PFSK-1 (cell line): Measurements from ENCODE around the gene MT1F.

Experiments used
- FOXP2 ChIP-seq: optimal IDR thresholded peaks from 2 replicates; pipeline ENCODE3; 2011; ENCODE audit warnings: borderline replicate concordance, control low read depth, inconsistent platforms; ENCODE audit not compliant: insufficient read depth; ENCODE audit errors: extremely low read length, extremely low read depth
- POLR2AphosphoS5 ChIP-seq: IDR thresholded peaks from 2 replicates; pipeline ENCODE4 v1.6.1; 2012; ENCODE audit warnings: low read depth, mild to moderate bottlenecking, control low read depth, low read length, moderate library complexity
- REST ChIP-seq, 2 experiments: IDR thresholded peaks; 2 replicates each; pipeline versions ENCODE4 v1.6.1 to v1.8.0; 2011 to 2012; ENCODE audit warnings: low read depth in 2 of 2, low read length in 2 of 2, control low read depth in 1 of 2, inconsistent platforms in 1 of 2, mild to moderate bottlenecking in 1 of 2, moderate library complexity in 1 of 2; ENCODE audit not compliant: insufficient read depth in 1 of 2
- SIN3A ChIP-seq: IDR thresholded peaks from 2 replicates; pipeline ENCODE4 v1.6.1; 2012; ENCODE audit warnings: mild to moderate bottlenecking, low read length, moderate library complexity, borderline replicate concordance; ENCODE audit not compliant: insufficient read depth
- TAF1 ChIP-seq: IDR thresholded peaks from 2 replicates; pipeline ENCODE4 v1.6.1; 2012; ENCODE audit warnings: low read length, control low read depth, borderline replicate concordance; ENCODE audit not compliant: insufficient read depth

Gene MT1F

GRCh38 chr16:56690420-56691122, 32.8 kb downstream of the MT1F start:
- TF ChIP-seq FOXP2 (no peak), REST (IDR thresholded peaks at IDR 0.05; ENCODE audit: insufficient read depth in 1 of 2, low read depth in 2 of 2, low read length in 2 of 2) (no peak), TAF1 (no peak), POLR2AphosphoS5 (no peak), SIN3A (no peak)

- TF ChIP-seq POLR2AphosphoS5: no peak
- no peak for TF ChIP-seq FOXP2
- no peak for TF ChIP-seq SIN3A
- no peak for TF ChIP-seq TAF1
- TF ChIP-seq REST (IDR thresholded peaks at IDR 0.05; ENCODE audit: insufficient read depth in 1 of 2, low read depth in 2 of 2, low read length in 2 of 2): no peak
These were observed 34.1 kb downstream of the MT1F start for GRCh38 chr16:56691885-56692284.

GRCh38 chr16:56695246-56695645, 37.5 kb downstream of the MT1F start:
- TF ChIP-seq FOXP2 (no peak), REST (IDR thresholded peaks at IDR 0.05; ENCODE audit: insufficient read depth in 1 of 2, low read depth in 2 of 2, low read length in 2 of 2) (no peak), POLR2AphosphoS5 (no peak), TAF1 (no peak)

GRCh38 chr16:56697456-56698155, 39.8 kb downstream of the MT1F start:
- TF ChIP-seq REST (IDR thresholded peaks at IDR 0.05; ENCODE audit: insufficient read depth in 1 of 2, low read depth in 2 of 2, low read length in 2 of 2) (no peak), POLR2AphosphoS5 (no peak), SIN3A (no peak), FOXP2 (no peak), TAF1 (no peak)

GRCh38 chr16:56700195-56700594, 42.4 kb downstream of the MT1F start:
- no peak for TF ChIP-seq REST (IDR thresholded peaks at IDR 0.05; ENCODE audit: insufficient read depth in 1 of 2, low read depth in 2 of 2, low read length in 2 of 2)
- no peak for TF ChIP-seq FOXP2
- no peak for TF ChIP-seq POLR2AphosphoS5
- no peak for TF ChIP-seq SIN3A
- TF ChIP-seq TAF1: no peak
